Stimulated activated CD4-positive, alpha-beta T cell treated with anti-CD3 and anti-CD28 coated beads, Interleukin-1b, Interleukin-23, amount 100 ng/mL, for 24 hours (primary cell): ENCODE data around the gene SYT9.

Experiments used
- DNase-seq, 4 experiments: peaks; one replicate each; pipeline ENCODE4 v3.0.0-alpha.2; 2020; ENCODE audit warnings: low read depth in 4 of 4, low spot score in 1 of 4

The SYT9 gene

GRCh38 chr11:7422544-7423331 is 171.0 kb downstream of the SYT9 start:
- DNase-seq = no peak

- DNase-seq = no peak
Observed at GRCh38 chr11:7423946-7424345, 172.2 kb downstream of the SYT9 start.

GRCh38 chr11:7427733-7428132 is 176.0 kb downstream of the SYT9 start:
- DNase-seq = no peak

- no peak for DNase-seq
Observed at GRCh38 chr11:7428196-7428595, 176.5 kb downstream of the SYT9 start.

- no peak for DNase-seq
Observed at GRCh38 chr11:7430496-7430895, 178.8 kb downstream of the SYT9 start.

GRCh38 chr11:7435176-7435575 is 183.5 kb downstream of the SYT9 start:
- no peak for DNase-seq

- no peak for DNase-seq
Observed at GRCh38 chr11:7436146-7436545, 184.4 kb downstream of the SYT9 start.

GRCh38 chr11:7436657-7437056 is 185.0 kb downstream of the SYT9 start:
- DNase-seq = no peak

- no peak for DNase-seq
Observed at GRCh38 chr11:7437696-7438095, 186.0 kb downstream of the SYT9 start.

GRCh38 chr11:7439746-7440320 is 188.1 kb downstream of the SYT9 start:
- no peak for DNase-seq

GRCh38 chr11:7442588-7443215 is 191.0 kb downstream of the SYT9 start:
- DNase-seq = peak; percentile 38 to 55 (median 52)

- DNase-seq = no peak
Observed at GRCh38 chr11:7444091-7444981, 192.6 kb downstream of the SYT9 start.

- DNase-seq = no peak
Observed at GRCh38 chr11:7445564-7445963, 193.9 kb downstream of the SYT9 start.

- no peak for DNase-seq
Observed at GRCh38 chr11:7448201-7448600, 196.5 kb downstream of the SYT9 start.

- no peak for DNase-seq
Observed at GRCh38 chr11:7449211-7449840, 197.6 kb downstream of the SYT9 start.

GRCh38 chr11:7449841-7450214 is 198.1 kb downstream of the SYT9 start:
- DNase-seq = no peak

- no peak for DNase-seq
Observed at GRCh38 chr11:7450836-7451235, 199.1 kb downstream of the SYT9 start.

GRCh38 chr11:7451520-7451919 is 199.8 kb downstream of the SYT9 start:
- DNase-seq = no peak

GRCh38 chr11:7451952-7452494 is 200.3 kb downstream of the SYT9 start:
- no peak for DNase-seq

- no peak for DNase-seq
Observed at GRCh38 chr11:7454854-7455253, 203.2 kb downstream of the SYT9 start.

- no peak for DNase-seq
Observed at GRCh38 chr11:7457211-7457610, 205.5 kb downstream of the SYT9 start.
